Measurements from ENCODE around the gene FAF1.
"Not testable (repeated sequence)": the region's sequence is repeated elsewhere in the genome, so short reads cannot be mapped to it uniquely, and the experiment has no call there.

DNA sequence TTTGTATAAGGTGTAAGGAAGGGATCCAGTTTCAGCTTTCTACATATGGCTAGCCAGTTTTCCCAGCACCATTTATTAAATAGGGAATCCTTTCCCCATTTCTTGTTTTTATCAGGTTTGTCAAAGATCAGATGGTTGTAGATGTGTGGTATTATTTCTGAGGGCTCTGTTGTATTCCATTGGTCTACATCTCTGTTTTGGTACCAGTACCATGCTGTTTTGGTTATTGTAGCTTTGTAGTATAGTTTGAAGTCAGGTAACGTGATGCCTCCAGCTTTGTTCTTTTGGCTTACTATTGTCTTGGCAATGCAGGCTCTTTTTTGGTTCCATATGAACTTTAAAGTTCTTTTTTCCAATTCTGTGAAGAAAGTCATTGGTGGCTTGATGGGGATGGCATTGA is 54.0 kb downstream of the FAF1 start:
- TF ChIP-seq, protein P1, sequence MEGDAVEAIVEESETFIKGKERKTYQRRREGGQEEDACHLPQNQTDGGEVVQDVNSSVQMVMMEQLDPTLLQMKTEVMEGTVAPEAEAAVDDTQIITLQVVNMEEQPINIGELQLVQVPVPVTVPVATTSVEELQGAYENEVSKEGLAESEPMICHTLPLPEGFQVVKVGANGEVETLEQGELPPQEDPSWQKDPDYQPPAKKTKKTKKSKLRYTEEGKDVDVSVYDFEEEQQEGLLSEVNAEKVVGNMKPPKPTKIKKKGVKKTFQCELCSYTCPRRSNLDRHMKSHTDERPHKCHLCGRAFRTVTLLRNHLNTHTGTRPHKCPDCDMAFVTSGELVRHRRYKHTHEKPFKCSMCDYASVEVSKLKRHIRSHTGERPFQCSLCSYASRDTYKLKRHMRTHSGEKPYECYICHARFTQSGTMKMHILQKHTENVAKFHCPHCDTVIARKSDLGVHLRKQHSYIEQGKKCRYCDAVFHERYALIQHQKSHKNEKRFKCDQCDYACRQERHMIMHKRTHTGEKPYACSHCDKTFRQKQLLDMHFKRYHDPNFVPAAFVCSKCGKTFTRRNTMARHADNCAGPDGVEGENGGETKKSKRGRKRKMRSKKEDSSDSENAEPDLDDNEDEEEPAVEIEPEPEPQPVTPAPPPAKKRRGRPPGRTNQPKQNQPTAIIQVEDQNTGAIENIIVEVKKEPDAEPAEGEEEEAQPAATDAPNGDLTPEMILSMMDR (IDR thresholded peaks at IDR 0.05; ENCODE audit: low read depth, low read length) = not testable (repeated sequence)
- not testable (repeated sequence) for TF ChIP-seq EZH2phosphoT487 (IDR thresholded peaks at IDR 0.05; ENCODE audit: low read depth)

All from OCI-LY3 (cell line).